22Rv1 (cell line): ENCODE results near the gene CMTM2.

Experiments used
- CTCF ChIP-seq: fragments of 450-650 bp; IDR thresholded peaks from 2 replicates; pipeline ENCODE4 v1.5.1; 2017; ENCODE audit warnings: mild to moderate bottlenecking
- ZFX ChIP-seq: fragments of 450-650 bp; IDR thresholded peaks from 2 replicates; pipeline ENCODE4 v1.6.1; 2017; ENCODE audit warnings: antibody characterized with exemption, borderline replicate concordance

GRCh38 chr16:66548068-66548467, 31.2 kb upstream of the CMTM2 start:
- no peak for TF ChIP-seq CTCF
- no peak for TF ChIP-seq ZFX
